Measurements from ENCODE around the gene GALE.

DNA sequence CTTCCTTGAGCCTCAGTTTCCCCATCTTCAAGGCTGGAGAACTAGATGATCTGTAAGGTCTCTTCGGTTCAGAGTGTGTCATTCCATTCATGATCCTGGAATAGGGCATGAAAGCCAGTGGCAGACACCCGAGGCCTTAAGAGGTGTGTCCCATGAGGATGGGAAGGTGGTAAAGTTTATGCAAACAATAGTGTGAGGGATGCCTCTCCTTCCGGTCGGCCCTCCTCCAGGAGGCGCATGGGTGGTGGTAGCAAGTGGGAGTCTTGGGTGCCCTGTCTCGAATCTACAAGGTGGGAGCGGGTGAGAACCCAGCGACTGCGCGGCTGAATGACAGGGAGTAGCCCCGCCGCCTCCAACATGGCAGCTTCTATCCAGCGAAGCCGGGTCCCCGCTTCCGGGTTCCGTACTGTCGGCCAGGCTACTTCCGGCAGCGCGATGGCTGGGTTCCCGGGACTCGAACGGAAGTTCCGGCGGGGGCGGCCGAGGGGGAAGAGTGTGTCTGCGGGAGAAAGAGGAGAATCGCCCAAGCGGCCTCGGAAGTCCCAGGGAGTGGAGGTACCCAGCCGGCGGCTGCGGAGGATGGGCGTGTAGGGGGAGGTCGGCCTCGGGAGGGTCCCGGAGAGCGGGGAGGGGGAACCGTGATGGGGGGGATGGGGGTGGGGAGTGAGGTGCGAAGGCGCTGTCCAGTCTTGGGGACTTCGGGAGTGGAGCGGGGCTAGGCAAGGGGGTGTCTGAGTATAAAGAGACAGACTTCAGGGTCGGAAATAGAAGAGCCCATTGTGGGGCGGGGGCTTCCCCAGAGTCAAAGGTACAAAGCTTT lies 9.6 kb downstream of the GALE start, which contains the start of gene LYPLA2:
- TF ChIP-seq, protein P1, sequence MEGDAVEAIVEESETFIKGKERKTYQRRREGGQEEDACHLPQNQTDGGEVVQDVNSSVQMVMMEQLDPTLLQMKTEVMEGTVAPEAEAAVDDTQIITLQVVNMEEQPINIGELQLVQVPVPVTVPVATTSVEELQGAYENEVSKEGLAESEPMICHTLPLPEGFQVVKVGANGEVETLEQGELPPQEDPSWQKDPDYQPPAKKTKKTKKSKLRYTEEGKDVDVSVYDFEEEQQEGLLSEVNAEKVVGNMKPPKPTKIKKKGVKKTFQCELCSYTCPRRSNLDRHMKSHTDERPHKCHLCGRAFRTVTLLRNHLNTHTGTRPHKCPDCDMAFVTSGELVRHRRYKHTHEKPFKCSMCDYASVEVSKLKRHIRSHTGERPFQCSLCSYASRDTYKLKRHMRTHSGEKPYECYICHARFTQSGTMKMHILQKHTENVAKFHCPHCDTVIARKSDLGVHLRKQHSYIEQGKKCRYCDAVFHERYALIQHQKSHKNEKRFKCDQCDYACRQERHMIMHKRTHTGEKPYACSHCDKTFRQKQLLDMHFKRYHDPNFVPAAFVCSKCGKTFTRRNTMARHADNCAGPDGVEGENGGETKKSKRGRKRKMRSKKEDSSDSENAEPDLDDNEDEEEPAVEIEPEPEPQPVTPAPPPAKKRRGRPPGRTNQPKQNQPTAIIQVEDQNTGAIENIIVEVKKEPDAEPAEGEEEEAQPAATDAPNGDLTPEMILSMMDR (IDR thresholded peaks at IDR 0.05), result peak in 1 of 4 experiments; percentile 21
- TF ChIP-seq POLR2A (IDR thresholded peaks at IDR 0.05), result peak; percentile 61

Data from prostate gland (tissue), 2 donors.